Amniotic stem cell (primary cell): ENCODE data around the gene LRRC2.
"Not testable (repeated sequence)": the region's sequence is repeated elsewhere in the genome, so short reads cannot be mapped to it uniquely, and the experiment has no call there.

Experiments
- DNase-seq: peaks from one replicate; lab custom pipeline; 2025; lab: John Stamatoyannopoulos, UW

The LRRC2 gene, protein sequence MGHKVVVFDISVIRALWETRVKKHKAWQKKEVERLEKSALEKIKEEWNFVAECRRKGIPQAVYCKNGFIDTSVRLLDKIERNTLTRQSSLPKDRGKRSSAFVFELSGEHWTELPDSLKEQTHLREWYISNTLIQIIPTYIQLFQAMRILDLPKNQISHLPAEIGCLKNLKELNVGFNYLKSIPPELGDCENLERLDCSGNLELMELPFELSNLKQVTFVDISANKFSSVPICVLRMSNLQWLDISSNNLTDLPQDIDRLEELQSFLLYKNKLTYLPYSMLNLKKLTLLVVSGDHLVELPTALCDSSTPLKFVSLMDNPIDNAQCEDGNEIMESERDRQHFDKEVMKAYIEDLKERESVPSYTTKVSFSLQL

DNA sequence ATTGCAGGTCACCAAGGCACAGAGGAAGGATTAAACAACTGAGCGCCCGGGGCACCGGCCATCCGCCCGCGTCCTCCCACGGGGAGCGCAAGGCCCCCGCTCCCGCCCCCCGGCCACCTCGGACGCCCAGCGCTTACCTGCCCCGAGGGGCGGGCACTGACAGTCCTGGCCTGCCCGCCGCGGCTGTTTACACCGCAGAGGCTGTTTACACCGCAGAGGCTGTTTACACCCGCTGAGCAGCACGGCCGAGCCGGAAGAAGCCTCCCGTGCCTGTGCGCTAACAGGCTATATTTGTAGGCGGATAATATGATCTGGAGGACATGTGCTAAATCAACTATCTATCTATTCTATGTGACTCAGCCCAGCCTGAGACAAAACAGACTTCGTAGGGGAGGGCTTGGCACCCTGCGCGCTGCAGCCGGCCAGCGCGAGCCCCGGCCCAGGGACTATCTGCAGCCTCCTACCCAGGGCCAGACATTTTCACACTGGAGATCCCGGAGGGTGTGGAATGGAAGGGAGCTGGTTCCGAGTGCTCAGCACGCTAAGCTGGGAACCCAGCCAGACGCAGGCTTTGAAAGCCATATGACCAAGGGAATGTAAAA lies at the start of gene LRRC2:
TSS of gene LRRC2 (minus strand) at position 263 of the 602 bp plus-strand sequence. CDS start 14,711 bp downstream, outside the sequence.
- DNase-seq: no peak

DNA sequence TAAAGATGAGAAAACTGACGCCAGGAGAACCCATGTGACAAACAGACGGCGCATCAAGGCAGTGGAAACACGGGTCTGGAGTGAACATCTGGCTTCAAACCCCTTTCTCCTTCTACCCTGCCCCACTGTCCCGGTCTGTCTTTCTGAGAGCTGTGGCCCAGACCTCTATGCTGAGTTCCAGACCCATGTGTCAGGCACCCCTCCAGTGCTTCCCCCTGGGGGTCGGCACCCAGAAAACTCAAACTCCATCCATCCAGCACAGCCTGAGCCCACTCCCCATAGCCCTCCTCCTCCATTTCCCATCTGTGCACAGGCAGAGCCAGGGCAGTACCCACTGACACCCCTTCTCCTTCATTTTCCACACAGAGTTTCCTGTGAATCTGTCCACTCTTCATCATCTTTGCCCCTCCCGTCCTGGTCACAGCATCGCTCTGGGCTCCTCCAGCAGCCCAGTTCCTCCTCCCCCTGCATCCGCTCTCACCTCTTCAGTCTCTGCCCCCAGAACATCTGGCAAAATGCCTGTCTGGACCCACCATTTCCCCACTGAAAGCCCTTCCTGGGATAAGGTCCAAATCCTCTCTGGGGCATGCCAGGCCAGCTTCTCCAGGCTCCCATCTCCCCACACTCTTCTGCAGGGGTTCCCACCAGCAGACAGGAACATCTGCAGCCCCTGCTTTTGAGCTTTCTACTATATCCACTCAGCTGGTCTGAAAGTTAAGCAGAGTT lies 49.1 kb upstream of the LRRC2 start:
- no peak for DNase-seq

DNA sequence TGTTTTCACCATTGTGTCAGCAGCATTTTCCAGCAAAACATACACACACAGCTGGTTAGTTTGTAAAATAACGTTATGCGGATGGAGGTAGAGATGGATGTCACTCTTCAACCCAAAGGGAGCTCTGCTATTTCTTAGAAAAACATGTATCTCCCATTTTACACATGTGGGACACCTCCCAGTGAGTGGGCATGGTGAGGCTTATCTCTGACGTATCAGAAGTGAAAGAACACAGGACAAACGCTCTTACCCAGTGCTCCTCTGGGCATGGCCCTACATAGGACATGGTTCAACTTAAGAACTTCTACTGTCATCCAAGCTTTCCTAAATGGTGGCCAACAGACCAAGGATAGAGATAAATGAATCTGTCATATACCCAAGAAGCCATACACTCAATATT lies 48.3 kb upstream of the LRRC2 start:
- DNase-seq: no peak

DNA sequence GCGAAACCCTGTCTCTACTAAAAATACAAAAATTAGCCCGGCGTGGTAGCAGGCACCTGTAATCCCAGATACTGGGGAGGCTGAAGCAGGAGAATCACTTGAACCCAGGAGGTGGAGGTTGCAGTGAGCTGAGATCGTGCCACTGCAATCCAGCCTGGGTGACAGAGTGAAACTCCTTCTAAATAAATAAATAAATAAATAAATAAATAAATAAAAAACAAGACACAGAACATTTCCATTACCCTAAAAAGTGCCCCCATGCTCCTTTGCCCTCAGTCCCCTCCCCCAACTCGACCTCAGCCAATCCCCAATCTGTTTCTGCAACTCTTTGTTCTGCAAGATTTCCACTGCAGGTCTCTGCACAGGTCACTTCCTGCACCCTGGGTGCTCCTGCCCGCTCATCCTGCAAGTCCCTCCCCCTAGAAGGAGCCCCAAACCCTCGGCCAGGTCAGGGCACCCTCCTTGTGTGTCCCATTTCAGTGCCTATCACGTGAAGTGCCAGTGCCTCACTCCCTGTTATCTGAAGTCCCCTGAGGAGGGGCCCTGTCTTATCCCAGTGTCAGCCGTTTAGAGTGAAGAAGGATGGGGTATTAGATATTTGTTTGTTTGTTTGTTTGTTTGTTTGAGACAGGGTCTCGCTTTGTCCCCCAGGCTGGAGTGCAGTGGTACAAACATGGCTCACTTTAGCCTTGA lies 47.4 kb upstream of the LRRC2 start:
- no peak for DNase-seq

DNA sequence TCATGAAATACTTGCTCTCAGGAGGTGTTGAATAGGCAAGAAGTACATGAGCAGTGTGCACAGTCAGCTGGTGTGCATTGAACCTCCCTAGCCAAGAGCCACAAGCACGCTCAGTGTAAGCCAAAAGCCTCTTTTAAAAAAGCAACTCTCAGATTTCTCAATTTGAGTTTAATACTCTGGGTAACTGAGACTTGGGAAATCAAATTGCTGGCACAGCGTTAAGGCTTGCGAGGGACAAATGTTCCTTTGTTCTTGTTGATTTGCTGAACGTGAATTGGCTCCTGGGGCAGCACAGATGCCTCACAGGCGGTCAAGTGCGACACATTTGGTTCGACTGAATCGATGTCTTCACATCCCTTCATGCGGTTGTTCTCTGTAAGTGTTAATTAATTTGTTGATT lies 46.2 kb upstream of the LRRC2 start, which contains the start of gene FAM240A:
TSS of gene FAM240A (plus strand) at position 202 of the 400 bp plus-strand sequence. CDS start at position 361, 159 bp downstream.
- no peak for DNase-seq

DNA sequence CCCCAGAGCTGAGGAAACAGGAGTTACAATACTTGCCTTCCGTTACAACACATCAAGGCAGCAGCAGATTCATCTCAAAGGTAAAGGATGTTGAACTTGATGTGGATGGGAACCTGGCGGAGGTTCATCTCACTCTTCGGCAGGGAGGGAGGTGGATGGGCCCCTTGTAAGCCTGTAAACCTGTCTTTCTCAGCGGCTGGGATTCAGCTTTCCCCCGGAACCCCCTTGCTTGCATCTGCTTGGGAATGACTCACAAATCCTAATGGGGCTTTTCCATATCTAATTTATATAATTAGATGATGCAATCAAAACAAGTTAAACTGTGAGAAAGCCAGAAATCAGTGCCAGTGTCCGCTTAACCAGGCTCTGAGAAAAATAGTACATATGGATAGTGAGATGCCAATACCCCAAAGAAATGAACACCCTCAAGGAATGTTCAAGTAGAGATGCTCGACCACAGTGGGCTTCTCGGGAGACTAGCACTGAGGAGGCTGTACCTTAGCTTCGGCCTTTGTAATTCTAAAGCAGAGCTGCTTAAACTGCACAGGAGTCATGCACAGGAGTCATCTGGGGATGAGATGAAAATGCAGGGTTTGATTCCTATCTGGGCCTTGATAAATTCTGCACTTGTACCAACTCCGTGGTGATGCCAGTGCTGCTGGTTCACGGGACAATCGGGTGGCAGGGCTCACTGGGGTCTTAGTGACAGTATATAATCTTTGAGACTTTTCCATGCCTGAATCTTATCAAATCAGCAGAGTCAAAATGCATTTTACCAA lies 44.0 kb upstream of the LRRC2 start:
- DNase-seq: no peak

DNA sequence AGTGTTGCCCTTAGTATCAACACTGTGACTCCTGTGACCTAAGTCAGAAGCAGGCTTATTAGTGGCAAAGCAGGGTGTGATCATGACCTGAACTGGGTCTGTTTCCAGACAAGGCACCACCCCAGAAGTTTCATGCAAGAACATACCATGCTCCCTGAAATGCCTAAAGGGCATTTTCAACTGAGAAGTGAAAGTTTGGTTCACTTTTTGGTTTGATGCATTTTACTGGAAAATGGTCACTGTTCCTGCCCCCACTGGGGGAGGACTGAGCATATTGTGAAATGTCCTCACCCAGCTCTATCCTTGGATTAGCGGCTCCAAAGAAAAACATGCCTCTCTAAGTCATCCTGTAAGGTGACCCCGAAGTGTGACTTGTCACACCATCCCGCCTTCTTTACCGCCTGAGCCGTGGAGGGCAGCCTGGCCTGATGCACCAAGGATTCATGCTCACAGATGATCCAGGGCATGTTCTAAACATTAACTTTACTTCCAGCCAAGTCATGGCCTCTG lies 43.2 kb upstream of the LRRC2 start:
- DNase-seq: no peak

DNA sequence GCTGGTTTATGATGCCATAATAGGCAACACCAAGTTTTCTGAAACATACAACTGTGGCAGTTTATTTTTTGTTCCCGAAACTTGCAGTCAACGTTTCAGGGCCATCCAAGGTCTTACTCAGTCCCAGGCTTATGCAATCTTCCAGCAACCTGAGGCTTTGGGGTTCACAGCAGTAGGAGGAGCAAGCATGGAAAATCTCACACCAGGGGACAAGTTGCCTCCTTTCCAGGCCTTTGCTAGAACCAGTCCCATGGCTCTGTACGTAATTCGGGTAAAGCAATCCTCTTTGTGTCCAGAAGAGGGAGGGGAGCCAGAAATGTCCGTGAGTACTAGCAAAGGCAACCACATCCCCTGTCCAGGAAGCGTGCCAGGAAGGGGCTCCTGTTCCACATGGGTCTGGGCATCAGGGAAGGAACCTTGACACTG lies 41.5 kb upstream of the LRRC2 start:
- no peak for DNase-seq

DNA sequence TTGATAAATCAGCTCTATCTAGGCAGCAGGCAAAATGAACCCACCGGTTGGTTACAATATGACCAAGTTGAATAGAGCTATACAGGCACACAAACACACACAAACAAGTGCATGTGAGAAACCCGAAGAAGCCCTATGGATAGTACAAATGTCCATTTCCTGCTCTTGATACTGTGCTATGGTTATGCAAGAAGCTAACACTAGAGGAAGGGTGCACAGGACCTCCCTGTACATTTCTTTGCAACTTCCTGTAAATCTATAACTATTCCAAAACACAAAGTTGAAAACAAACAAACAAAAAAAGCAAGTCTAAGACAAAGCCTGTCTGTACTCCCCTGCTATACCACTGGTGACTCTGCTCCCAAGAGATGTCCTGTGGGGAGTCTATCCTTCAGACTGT lies 38.0 kb upstream of the LRRC2 start:
- no peak for DNase-seq

DNA sequence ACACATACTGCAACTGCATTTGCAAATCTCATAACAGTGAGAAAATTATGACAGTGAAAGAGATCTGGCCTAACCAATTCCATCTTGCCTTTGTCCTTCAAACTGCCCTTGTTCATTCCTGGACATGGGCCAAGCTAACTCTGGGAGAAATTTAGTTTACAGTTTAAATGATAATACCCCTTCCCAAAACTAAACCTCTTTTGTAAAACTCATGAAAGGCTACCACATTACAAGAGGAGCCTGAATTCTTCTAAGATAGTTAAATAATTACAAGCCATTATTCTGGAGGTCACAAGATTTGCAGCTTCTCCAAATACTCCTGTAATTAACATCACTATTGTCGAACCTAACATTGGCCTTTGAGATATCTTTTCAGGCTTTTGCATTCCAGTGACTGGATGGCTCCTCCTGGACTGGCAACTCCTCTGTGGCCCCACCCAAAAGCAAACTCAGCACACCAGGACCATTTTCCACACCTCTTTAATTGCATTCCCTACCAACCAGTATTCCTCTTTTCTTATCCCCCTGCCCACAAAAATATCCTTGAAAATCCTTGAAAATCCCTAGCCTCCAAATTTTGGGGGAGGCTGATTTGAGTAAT lies 37.4 kb upstream of the LRRC2 start:
- no peak for DNase-seq

DNA sequence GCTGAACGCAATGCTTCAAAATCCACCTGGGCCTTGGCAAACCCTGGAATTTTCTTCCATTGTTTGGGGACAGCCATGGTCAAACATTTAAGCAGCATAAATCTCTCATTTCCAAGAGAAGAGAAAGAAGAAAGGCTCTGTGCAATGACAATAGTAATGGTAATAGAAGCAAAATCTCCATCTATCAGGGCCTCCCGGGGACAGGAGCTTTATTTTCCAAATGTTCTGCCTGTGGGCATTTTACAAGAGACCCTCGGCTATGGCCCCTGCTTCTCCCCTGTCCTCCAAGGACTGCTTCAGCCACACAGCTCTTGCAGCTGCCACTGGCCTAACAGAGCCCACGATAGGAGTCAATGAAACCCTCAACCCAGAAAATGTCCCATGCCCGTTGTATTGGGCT lies 33.5 kb upstream of the LRRC2 start:
- DNase-seq: no peak

DNA sequence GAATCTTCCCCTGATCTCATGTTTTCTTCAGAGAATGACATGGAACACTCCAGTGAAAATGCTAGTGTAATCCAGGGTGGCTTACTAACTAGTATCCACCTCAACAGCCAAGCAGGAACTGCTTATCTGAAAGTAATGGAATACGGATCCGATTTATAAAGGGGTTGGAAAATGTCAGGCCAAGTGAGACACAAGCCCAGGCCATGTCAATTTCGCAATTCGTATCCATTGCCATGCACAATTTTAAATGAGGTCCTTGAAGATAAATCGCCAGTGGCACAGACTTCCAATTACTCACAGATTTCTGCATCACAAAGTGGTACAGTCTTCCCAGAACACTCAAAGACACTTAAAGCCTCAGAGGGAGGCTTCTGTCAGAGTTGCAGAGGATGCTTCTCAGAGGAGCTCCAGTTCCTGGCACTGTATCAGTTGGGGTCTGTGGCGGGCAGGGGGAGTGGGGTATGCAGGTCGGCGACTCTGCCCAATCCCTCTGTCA lies 29.8 kb upstream of the LRRC2 start:
- DNase-seq: no peak

DNA sequence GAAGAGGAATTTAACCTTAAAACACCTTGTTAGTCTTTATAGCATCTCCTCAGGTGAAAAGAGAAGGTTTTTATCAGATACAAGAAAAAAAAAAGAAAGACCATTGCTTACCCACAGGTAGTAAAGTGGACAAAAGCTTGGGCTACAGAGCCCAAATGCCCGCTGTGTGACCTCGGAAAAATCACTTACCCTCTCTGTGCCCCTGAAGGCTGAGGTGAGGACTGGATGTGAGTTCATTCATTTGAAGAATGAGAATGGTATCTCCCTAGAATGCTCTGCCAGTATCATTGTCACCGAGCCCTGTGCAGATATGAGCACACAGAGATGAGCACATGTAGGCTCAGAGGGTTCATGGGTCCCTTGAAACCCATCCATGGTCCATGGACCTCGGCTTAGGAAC lies 28.6 kb upstream of the LRRC2 start:
- no peak for DNase-seq

DNA sequence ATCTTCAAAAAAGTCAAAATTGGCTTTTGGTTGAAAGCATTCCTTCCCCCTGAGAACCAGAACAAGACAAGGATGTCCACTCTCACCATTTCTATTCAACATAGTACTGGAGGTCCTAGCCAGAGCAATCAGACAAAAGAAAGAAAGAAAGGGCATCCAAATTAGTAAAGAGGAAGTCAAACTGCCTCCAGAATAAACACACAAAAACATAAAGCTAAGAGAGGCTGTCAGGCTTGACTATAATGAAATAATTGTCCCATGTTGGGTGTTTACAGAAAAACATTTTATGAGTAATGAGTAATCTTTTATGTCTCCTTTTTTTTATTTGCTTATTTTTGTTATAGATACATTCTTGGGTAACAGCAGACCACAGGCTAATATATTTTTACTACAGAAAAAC lies 27.9 kb upstream of the LRRC2 start:
- no peak for DNase-seq

DNA sequence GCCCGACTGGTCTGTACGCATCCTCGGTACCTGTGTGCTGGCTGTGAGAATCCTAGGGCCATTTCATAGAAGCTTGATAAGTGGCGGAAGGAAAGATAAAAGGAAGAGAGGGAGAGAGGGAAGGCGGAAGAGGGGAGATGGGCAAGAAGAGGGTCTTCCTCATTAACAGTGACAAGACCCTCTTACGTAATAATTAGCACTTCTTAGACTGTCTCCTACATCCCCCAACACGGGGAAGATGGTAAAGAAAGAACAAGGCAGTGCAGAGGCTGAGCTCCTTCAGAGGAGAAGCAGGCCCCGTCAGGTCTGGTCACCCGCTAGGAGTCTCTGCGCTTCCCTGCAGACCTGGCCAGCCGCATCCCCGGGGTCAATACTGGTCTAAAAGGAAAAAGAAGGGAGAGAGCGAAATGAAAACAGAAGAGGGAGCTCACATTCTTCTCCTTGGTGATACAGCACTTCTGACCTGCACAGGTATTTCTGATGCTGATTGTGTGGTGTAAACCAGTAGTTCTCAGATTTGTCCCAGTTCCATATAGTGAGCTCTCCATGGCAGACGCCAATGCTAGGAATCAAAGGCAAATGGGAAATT lies 27.3 kb upstream of the LRRC2 start:
- DNase-seq: no peak

DNA sequence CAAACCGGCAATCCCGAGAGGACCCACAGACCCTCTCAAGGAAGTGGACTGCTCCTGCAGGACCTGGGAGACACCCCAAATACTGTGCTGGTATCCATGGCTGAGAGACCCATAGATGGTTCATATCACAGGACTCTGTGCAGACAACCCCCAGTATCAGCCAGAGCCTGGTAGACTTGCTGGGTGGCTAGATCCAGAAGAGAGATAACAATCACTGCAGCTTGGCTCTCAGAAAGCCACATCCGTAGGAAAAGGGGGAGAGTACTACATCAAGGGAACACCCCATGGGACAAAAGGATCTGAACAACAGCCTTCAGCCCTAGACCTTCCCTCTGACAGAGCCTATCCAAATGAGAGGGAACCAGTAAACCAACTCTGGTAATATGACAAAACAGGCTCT lies 21.2 kb upstream of the LRRC2 start:
- DNase-seq: not testable (repeated sequence)

DNA sequence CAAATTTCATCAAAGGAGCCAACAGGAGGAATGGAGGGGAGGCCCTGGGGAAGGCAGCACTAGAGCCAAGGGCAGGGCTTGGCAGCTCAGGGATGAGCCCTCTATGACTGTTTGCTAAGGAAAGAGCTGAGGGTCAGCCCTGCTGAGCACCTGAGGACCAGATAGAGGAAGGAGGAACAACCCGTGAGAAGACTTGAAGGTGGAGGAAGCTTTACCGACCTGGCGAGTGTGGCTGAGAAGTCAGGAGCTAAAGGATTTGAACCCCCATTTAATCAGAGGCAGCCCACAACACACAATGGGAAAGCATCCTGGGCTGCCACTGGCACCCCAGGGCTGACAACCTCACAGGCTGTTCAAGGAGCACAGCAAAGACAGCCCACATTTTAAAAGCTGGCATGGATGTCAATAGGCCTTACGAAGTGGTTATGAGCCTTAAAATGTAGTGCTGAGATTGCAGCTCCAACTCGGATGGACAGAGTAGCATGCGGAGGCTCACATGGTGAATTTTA lies 20.7 kb upstream of the LRRC2 start:
- DNase-seq: no peak

DNA sequence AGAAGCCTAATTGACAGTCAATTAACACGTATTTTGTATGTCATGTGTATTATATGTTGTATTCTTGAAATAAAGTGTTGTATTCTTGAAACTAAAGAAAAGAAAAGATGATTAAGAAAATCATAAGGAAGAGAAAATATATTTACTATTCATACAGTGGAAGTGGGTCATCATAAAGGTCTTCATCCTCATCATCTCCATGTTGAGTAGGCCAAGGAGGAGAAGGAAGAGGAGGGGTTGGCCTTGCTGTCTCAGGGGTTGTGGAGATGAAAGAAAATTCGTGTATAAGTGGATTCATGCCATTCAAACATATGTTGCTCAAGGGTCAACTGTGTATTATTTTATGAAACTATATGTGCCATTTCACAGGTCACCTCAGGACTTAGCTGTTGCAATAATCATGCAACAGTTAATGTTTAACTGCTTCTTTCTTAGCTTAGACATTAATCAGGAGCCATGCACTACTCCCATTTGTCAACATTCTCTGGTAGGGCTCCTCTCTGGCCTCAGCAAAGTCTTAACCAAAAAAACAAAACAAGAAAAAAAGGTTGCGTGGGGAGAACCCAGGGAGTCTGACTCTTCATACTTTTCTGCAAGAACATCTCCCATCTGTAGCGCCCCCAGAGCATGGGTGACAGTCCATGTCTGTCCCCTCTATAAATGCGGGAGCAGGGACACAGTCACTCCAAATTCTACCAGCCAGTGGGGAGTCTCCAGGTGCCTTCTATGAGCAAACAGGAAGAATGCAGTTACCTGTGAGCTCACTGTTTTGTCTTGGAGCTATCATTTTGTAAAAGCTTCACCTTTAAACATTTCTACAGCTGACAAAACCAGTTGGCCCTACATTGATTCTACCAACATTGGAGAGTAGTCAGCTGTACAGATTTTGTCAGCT lies 19.9 kb upstream of the LRRC2 start:
- DNase-seq: no peak
